ENCODE measurements around the gene IL4.
"Not testable (repeated sequence)": the region's sequence is repeated elsewhere in the genome, so short reads cannot be mapped to it uniquely, and the experiment has no call there.

The IL4 gene

GRCh38 chr5:132690156-132690555 lies 16.4 kb downstream of the IL4 start:
- Mint-ChIP-seq H3K4me1 (peaks cover 8% of the 10 kb centered on the region), H3K4me3 (no peak overlapping the region), H3K36me3 (ENCODE audit: low read depth) (peaks cover 15% of the 10 kb centered on the region), H3K9me3 (no peaks in the 10 kb centered on the region), H3K27ac (no peak overlapping the region), H3K27me3 (ENCODE audit: low read depth, poor library complexity) (peaks cover 7% of the 10 kb centered on the region)
- DNase-seq, result no peak
- no peak for TF ChIP-seq CTCF (IDR thresholded peaks at IDR 0.05)

- H3K27ac Mint-ChIP-seq; H3K4me3 Mint-ChIP-seq; H3K4me1 Mint-ChIP-seq; H3K9me3 Mint-ChIP-seq; H3K27me3 Mint-ChIP-seq (ENCODE audit: low read depth, poor library complexity); DNase-seq: not testable (repeated sequence)
- peaks cover 15% of the 10 kb centered on the region for H3K36me3 Mint-ChIP-seq (ENCODE audit: low read depth)
These were observed 18.2 kb downstream of the IL4 start for GRCh38 chr5:132691755-132692631.

GRCh38 chr5:132692632-132692967 lies 18.8 kb downstream of the IL4 start:
- no peak for TF ChIP-seq CTCF (IDR thresholded peaks at IDR 0.05)
- Mint-ChIP-seq H3K4me3 (no peak overlapping the region), H3K9me3 (no peaks in the 10 kb centered on the region), H3K27ac (no peak overlapping the region), H3K36me3 (ENCODE audit: low read depth) (peaks cover 18% of the 10 kb centered on the region), H3K27me3 (ENCODE audit: low read depth, poor library complexity) (no peaks in the 10 kb centered on the region), H3K4me1 (peaks cover 8% of the 10 kb centered on the region)
- no peak for DNase-seq

GRCh38 chr5:132695956-132696355 lies 22.2 kb downstream of the IL4 start:
- no peak overlapping the region for H3K27ac Mint-ChIP-seq
- peaks cover 43% of the 10 kb centered on the region for H3K36me3 Mint-ChIP-seq (ENCODE audit: low read depth)
- no peak for TF ChIP-seq CTCF (IDR thresholded peaks at IDR 0.05)
- no peaks in the 10 kb centered on the region for H3K27me3 Mint-ChIP-seq (ENCODE audit: low read depth, poor library complexity)
- DNase-seq, result no peak
- no peak overlapping the region for H3K4me3 Mint-ChIP-seq
- H3K4me1 Mint-ChIP-seq, result no peaks in the 10 kb centered on the region
- no peaks in the 10 kb centered on the region for H3K9me3 Mint-ChIP-seq

GRCh38 chr5:132704875-132705274 lies 31.1 kb downstream of the IL4 start:
- Mint-ChIP-seq H3K36me3 (ENCODE audit: low read depth) (peaks cover 40% of the 10 kb centered on the region), H3K27ac (no peak overlapping the region), H3K9me3 (no peaks in the 10 kb centered on the region), H3K4me3 (no peak overlapping the region), H3K27me3 (ENCODE audit: low read depth, poor library complexity) (no peaks in the 10 kb centered on the region), H3K4me1 (no peaks in the 10 kb centered on the region)
- TF ChIP-seq CTCF (IDR thresholded peaks at IDR 0.05), result no peak
- DNase-seq, result no peak

GRCh38 chr5:132708645-132709044 lies 34.9 kb downstream of the IL4 start:
- Mint-ChIP-seq H3K36me3 (ENCODE audit: low read depth) (peaks cover 28% of the 10 kb centered on the region), H3K27me3 (ENCODE audit: low read depth, poor library complexity) (no peaks in the 10 kb centered on the region), H3K27ac (no peak overlapping the region), H3K9me3 (no peaks in the 10 kb centered on the region), H3K4me1 (no peaks in the 10 kb centered on the region), H3K4me3 (no peak overlapping the region)
- DNase-seq, result no peak
- TF ChIP-seq CTCF (IDR thresholded peaks at IDR 0.05), result no peak

Measured in nephron progenitor cell (in vitro differentiated cells).